Stimulated activated CD4-positive, alpha-beta T cell treated with anti-CD3 and anti-CD28 coated beads, Interleukin-1b, Interleukin-23, amount 100 ng/mL, for 4 hours (primary cell): ENCODE results near the gene TMSB15C.

Experiments
- DNase-seq, 2 donors: peaks; one replicate each; pipeline ENCODE4 v3.0.0-alpha.2; 2020; ENCODE audit warnings: low read depth in 2 of 2

TMSB15C gene

GRCh38 chrX:104045642-104046041 lies 30.4 kb downstream of the TMSB15C start:
- DNase-seq: no peak

- no peak for DNase-seq
Measured at GRCh38 chrX:104041003-104041402, 35.0 kb downstream of the TMSB15C start.

- DNase-seq: no peak
Measured at GRCh38 chrX:104039689-104040505, 36.1 kb downstream of the TMSB15C start, which contains the start of gene H2BW2. TSS of gene H2BW2 (plus strand) at chrX:104039956. CDS start at chrX:104039995, 39 bp downstream.
